Measurements from ENCODE around the gene SHISA3. TPM values are rescaled to one million over a fixed set of nuclear protein-coding genes. Genes with fewer than 3 reads are reported as not detected.

Gene SHISA3
- total and polyA plus RNA-seq, 2 of the 8 experiments (the other 6 are each of a cell fraction or from before 2014, with no cell fraction given) = 2.0 to 9.3 TPM

DNA sequence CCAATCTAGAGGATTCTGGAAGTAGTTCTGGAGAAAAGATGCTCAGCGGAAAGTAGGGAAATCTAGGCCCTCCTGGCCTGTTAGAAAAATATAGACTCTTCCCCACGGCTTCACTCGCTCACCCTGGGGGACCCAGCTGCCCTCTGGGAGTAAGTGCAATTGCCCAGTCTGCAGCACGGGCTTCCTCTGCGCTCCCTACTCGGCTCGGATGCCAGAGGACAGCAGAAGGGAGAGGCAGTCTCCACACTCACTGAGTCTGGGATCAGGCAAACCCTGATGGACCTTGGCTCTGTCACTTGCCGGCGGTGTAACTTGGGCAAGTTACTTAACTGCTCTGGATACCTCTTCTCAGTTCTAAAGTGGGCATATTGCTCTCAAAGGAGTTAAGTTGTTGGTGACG lies 2.1 kb downstream of the SHISA3 start:
- Histone ChIP-seq H2BK120ac (replicated peaks; ENCODE audit: low read depth, low read length) (no peak overlapping the region), H3K14ac (ENCODE audit: insufficient read length) (no peak overlapping the region), H3K23ac (ENCODE audit: insufficient read length) (no peak overlapping the region), H3K56ac (replicated peaks; ENCODE audit: insufficient read length, low read depth, low read length) (no peak overlapping the region), H4K8ac (ENCODE audit: extremely low read depth, insufficient read depth, low read length) (no peak overlapping the region), H3K9ac (replicated peaks in 1 of 4; ENCODE audit: extremely low read depth in 1 of 4, low read depth in 3 of 4, low read length in 3 of 4) (no peak overlapping the region), H2AK5ac (ENCODE audit: low read depth, low read length) (no peak overlapping the region), H4K5ac (ENCODE audit: insufficient read length, low read depth, low read length) (no peak overlapping the region), H3K18ac (ENCODE audit: extremely low read depth, low read length) (peak overlapping the region; percentile 51), H4K91ac (replicated peaks; ENCODE audit: insufficient read length, low read length) (no peak overlapping the region), H3K4me1 (replicated peaks in 1 of 4; ENCODE audit: control insufficient read depth in 3 of 4, insufficient read depth in 4 of 4, low read length in 3 of 4) (peaks cover 6 to 18% (median 11%) of the 10 kb centered on the region in 4 experiments; a peak in 6 of 7 replicates), H3K23me2 (ENCODE audit: low read depth, low read length) (peaks cover 33% of the 10 kb centered on the region), H3K36me3 (ENCODE audit: control insufficient read depth in 2 of 4, insufficient read depth in 4 of 4, low read length in 3 of 4) (no peaks in the 10 kb centered on the region), H3K79me1 (ENCODE audit: low read depth, low read length) (no peaks in the 10 kb centered on the region), H2BK5ac (ENCODE audit: low read depth, low read length) (peak overlapping the region; percentile 7; the same call in 1 of the 2 replicates), H3K4me2 (ENCODE audit: insufficient read depth in 1 of 2, low read depth in 2 of 2, low read length in 2 of 2) (peak overlapping the region; percentile 89 to 93), H2BK20ac (ENCODE audit: low read length) (peak overlapping the region; percentile 44; the same call in 1 of the 2 replicates), H2BK12ac (ENCODE audit: low read depth, low read length) (no peak overlapping the region), H3K79me2 (ENCODE audit: control insufficient read depth in 1 of 2, insufficient read depth in 2 of 2, low read length in 2 of 2) (no peaks in the 10 kb centered on the region), H3K9me3 (ENCODE audit: insufficient read depth in 2 of 2, low read depth in 1 of 2, low read length in 1 of 2) (no peaks in the 10 kb centered on the region), H2AFZ (ENCODE audit: low read length) (no peak overlapping the region), H3K27me3 (replicated peaks in 1 of 4; ENCODE audit: control insufficient read depth in 3 of 4, extremely low read depth in 1 of 4, insufficient read depth in 3 of 4, low read length in 3 of 4) (peaks cover 19 to 65% (median 57%) of the 10 kb centered on the region in 4 experiments), H2BK15ac (ENCODE audit: low read length) (0 out of 2 replicates have a peak overlapping the region, but pooled peaks have one; percentile 29), H3K27ac (ENCODE audit: low read depth, low read length) (no peak overlapping the region), H3K4me3 (ENCODE audit: extremely low read depth in 1 of 4, insufficient read depth in 2 of 4, low read depth in 3 of 4, low read length in 4 of 4) (peak overlapping the region; percentile 45 to 66 (median 58); a peak in 7 of 8 replicates), H4K20me1 (replicated peaks in 1 of 2; ENCODE audit: control insufficient read depth in 1 of 2, insufficient read depth in 2 of 2, low read length in 2 of 2) (no peaks in the 10 kb centered on the region), H3K4ac (replicated peaks; ENCODE audit: insufficient read length, low read depth, low read length) (no peak overlapping the region)
- DNase-seq (ENCODE audit: low read depth in 1 of 2, low spot score in 2 of 2) = peak in 1 of 2 experiments; percentile 58
- WGBS, 2 experiments (ENCODE audit: extremely low coverage in 1 of 2, insufficient coverage in 1 of 2, insufficient read length in 1 of 2, insufficient replicate concordance in 2 of 2, low coverage in 1 of 2, low lambda C conversion rate in 2 of 2, missing lambda C conversion rate in 1 of 2) = 14% methylated on average over 10 of the region's 10 CpGs; no CpG with 5 or more reads in 1 of the 2 experiments
- FAIRE-seq = no peak
- CTCF ChIA-PET (ENCODE audit: partially characterized antibody) = interaction anchor here (0.7 to 12.0 kb wide), 20 partner anchors 9 to 235 kb away, joined by 3 to 135 read pairs (median 4); no protein-coding TSS in a partner anchor
- POLR2A ChIA-PET (ENCODE audit: partially characterized antibody) = interaction anchor here (1.3 to 1.8 kb wide), 2 partner anchors 8 to 29 kb away, joined by 4 read pairs; no protein-coding TSS in a partner anchor
- TF ChIP-seq GABPA (IDR thresholded peaks at IDR 0.05; ENCODE audit: borderline replicate concordance, insufficient read depth, low read length) = no peak
- TF ChIP-seq KDM4A (IDR thresholded peaks at IDR 0.05; ENCODE audit: low read depth, low read length, severe bottlenecking) = no peak
- no peak; the same call in 1 of the 2 replicates for TF ChIP-seq SUZ12 (IDR thresholded peaks at IDR 0.05; ENCODE audit: low read length)
- no peak for TF ChIP-seq EZH2 (IDR thresholded peaks at IDR 0.05; ENCODE audit: low read depth, low read length, severe bottlenecking)
- no peak for TF ChIP-seq CEBPB (IDR thresholded peaks at IDR 0.05; ENCODE audit: low read depth, low read length)
- TF ChIP-seq, protein P1, sequence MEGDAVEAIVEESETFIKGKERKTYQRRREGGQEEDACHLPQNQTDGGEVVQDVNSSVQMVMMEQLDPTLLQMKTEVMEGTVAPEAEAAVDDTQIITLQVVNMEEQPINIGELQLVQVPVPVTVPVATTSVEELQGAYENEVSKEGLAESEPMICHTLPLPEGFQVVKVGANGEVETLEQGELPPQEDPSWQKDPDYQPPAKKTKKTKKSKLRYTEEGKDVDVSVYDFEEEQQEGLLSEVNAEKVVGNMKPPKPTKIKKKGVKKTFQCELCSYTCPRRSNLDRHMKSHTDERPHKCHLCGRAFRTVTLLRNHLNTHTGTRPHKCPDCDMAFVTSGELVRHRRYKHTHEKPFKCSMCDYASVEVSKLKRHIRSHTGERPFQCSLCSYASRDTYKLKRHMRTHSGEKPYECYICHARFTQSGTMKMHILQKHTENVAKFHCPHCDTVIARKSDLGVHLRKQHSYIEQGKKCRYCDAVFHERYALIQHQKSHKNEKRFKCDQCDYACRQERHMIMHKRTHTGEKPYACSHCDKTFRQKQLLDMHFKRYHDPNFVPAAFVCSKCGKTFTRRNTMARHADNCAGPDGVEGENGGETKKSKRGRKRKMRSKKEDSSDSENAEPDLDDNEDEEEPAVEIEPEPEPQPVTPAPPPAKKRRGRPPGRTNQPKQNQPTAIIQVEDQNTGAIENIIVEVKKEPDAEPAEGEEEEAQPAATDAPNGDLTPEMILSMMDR (IDR thresholded peaks at IDR 0.05; ENCODE audit: control extremely low read depth in 1 of 3, insufficient read depth in 1 of 3, low read depth in 1 of 3, low read length in 3 of 3) = no peak
- no peak for TF ChIP-seq ZNF274 (IDR thresholded peaks at IDR 0.05; ENCODE audit: borderline replicate concordance, extremely low read depth, low read length)
- no peak for TF ChIP-seq NANOG (IDR thresholded peaks at IDR 0.05; ENCODE audit: insufficient read depth, low read depth, low read length, poor library complexity, severe bottlenecking)
- TF ChIP-seq CHD1 (IDR thresholded peaks at IDR 0.05; ENCODE audit: low read depth, low read length) = no peak
- TF ChIP-seq POLR2AphosphoS5 (IDR thresholded peaks at IDR 0.05; ENCODE audit: low read depth, low read length) = no peak
